Esophagus muscularis mucosa (tissue), 4 donors: ENCODE measurements around the gene EPB42. TPM values are rescaled to one million over a fixed set of nuclear protein-coding genes. Genes with fewer than 3 reads are reported as not detected.
"Not testable (repeated sequence)": the region's sequence is repeated elsewhere in the genome, so short reads cannot be mapped to it uniquely, and the experiment has no call there.

Experiments
- DNase-seq: peaks from one replicate; pipeline ENCODE4 v3.0.0-alpha.2; 2017; ENCODE audit errors: extremely low spot score
- H3K27ac ChIP-seq, 4 donors: fragments of 200-600 bp; sonication (generic); replicated peaks in 1 of 4; 1 replicate in 3 of 4; 2 replicates in 1 of 4; pipeline ENCODE4 v1.5.1; 2016 to 2019; ENCODE audit warnings: mild to moderate bottlenecking in 1 of 4
- H3K27me3 ChIP-seq, 4 donors: fragments of 200-600 bp; sonication (generic); one replicate each; pipeline versions ENCODE4 v1.5.1 to v1.6.0; 2016 to 2019
- H3K36me3 ChIP-seq, 4 donors: fragments of 200-600 bp; sonication (generic); one replicate each; pipeline ENCODE4 v1.5.1; 2016 to 2019
- H3K4me1 ChIP-seq, 4 donors: fragments of 200-600 bp; sonication (generic); one replicate each; pipeline ENCODE4 v1.5.1; 2016 to 2019
- H3K4me3 ChIP-seq, 4 donors: fragments of 200-600 bp; sonication (generic); 1 replicate in 2 of 4; 2 replicates in 2 of 4; pipeline ENCODE4 v1.5.1; 2016 to 2019; ENCODE audit warnings: mild to moderate bottlenecking in 4 of 4, moderate library complexity in 1 of 4
- H3K9me3 ChIP-seq, 4 donors: fragments of 200-600 bp; sonication (generic); 1 replicate in 3 of 4; 2 replicates in 1 of 4; pipeline ENCODE4 v1.5.1; 2016 to 2019
- CTCF ChIP-seq, 3 experiments: fragments of 200-600 bp in 2 of 3; fragments of 450-650 bp in 1 of 3; sonication (generic) in 2 of 3; IDR thresholded peaks; one replicate each; pipeline ENCODE4 v1.5.1; 2017 to 2019; ENCODE audit warnings: antibody characterized with exemption in 3 of 3, mild to moderate bottlenecking in 2 of 3, moderate library complexity in 1 of 3
- EP300 ChIP-seq: sonication (generic); formaldehyde crosslinking; IDR thresholded peaks from one replicate; pipeline ENCODE4 v1.6.1; 2017; ENCODE audit warnings: antibody characterized with exemption
- POLR2A ChIP-seq: fragments of 450-650 bp; IDR thresholded peaks from one replicate; pipeline ENCODE4 v1.6.1; 2017; ENCODE audit warnings: antibody characterized with exemption, moderate library complexity, mild to moderate bottlenecking, low read depth
- POLR2AphosphoS5 ChIP-seq, 2 donors: sonication (generic); formaldehyde crosslinking; IDR thresholded peaks; one replicate each; pipeline ENCODE4 v1.6.1; 2017; ENCODE audit warnings: antibody characterized with exemption in 2 of 2
- WGBS: methylation state at CpG from one replicate; pipeline ENCODE4 v1.1.5; 2018; 5-methylcytosine and 5-hydroxymethylcytosine counted together
- intact Hi-C: fragments of 100-400 bp; cut with DNase I; formaldehyde crosslinking; loops from one replicate; pipeline ENCODE4 v1.15.1; 2023
- total RNA-seq, 4 donors: library from RNA; depleted of rRNA; stranded (reverse); fragments of >200 nt; gene quantifications; one replicate each; pipeline versions ENCODE4 v1.1.0 to v1.2.1, GENCODE V29; 2016

Gene EPB42
- total RNA-seq, 4 donors from 2014 or later = 0.33 TPM; not detected in 3

GRCh38 chr15:43183270-43183669, 37.5 kb downstream of the EPB42 start:
- H3K36me3 ChIP-seq = peaks cover 0 to 32% (median 6%) of the 10 kb centered on the region in 4 donors

GRCh38 chr15:43177147-43177546, 43.7 kb downstream of the EPB42 start:
- H3K9me3 ChIP-seq, intact Hi-C loops, DNase-seq, H3K27me3 ChIP-seq, H3K27ac ChIP-seq, H3K4me3 ChIP-seq: not testable (repeated sequence)
- WGBS = 95% methylated on average over 2 of the region's 2 CpGs
- peaks cover 0 to 13% (median 9%) of the 10 kb centered on the region in 4 donors for H3K4me1 ChIP-seq
- peaks cover 0 to 62% (median 32%) of the 10 kb centered on the region in 4 donors for H3K36me3 ChIP-seq

More at GRCh38 chr15:43183270-43183669, 37.5 kb downstream of the EPB42 start:
- TF ChIP-seq POLR2A = no peak
- no peak for TF ChIP-seq POLR2AphosphoS5 (IDR thresholded peaks at IDR 0.05)
- TF ChIP-seq CTCF (IDR thresholded peaks at IDR 0.05) = no peak
- TF ChIP-seq EP300 = no peak
- no peaks in the 10 kb centered on the region for H3K27me3 ChIP-seq
- H3K4me1 ChIP-seq = peaks cover 22 to 48% (median 29%) of the 10 kb centered on the region in 4 donors
- intact Hi-C loops = loop anchor here (10.0 kb wide), 1 partner anchor 48 kb away; the partner anchor contains the start of gene TMEM62
- H3K9me3 ChIP-seq = no peaks in the 10 kb centered on the region
- no peak overlapping the region for H3K4me3 ChIP-seq
- H3K27ac ChIP-seq = no peak overlapping the region
- WGBS = 83% methylated on average over 3 of the region's 3 CpGs
- no peak for DNase-seq

- WGBS = 98% methylated on average over 17 of the region's 25 CpGs
- DNase-seq, H3K9me3 ChIP-seq, H3K4me3 ChIP-seq, H3K27me3 ChIP-seq, H3K27ac ChIP-seq, intact Hi-C loops, H3K4me1 ChIP-seq: not testable (repeated sequence)
- peaks cover 3 to 65% (median 36%) of the 10 kb centered on the region in 4 donors for H3K36me3 ChIP-seq
These were observed 45.0 kb downstream of the EPB42 start for GRCh38 chr15:43175656-43176309.

GRCh38 chr15:43169888-43170287, 50.9 kb downstream of the EPB42 start:
- TF ChIP-seq POLR2A = no peak
- no peak for TF ChIP-seq CTCF (IDR thresholded peaks at IDR 0.05)
- TF ChIP-seq EP300 = no peak
- no peak for TF ChIP-seq POLR2AphosphoS5 (IDR thresholded peaks at IDR 0.05)
- peaks cover 11 to 83% (median 39%) of the 10 kb centered on the region in 4 donors for H3K36me3 ChIP-seq
- H3K27me3 ChIP-seq = no peaks in the 10 kb centered on the region
- H3K4me3 ChIP-seq = no peak overlapping the region
- no peaks in the 10 kb centered on the region for H3K9me3 ChIP-seq
- WGBS = 93% methylated on average over 4 of the region's 4 CpGs
- DNase-seq = no peak
- no peak overlapping the region for H3K27ac ChIP-seq
- intact Hi-C loops = no loop called here
- peaks cover 6 to 10% (median 8%) of the 10 kb centered on the region in 4 donors for H3K4me1 ChIP-seq

- no peaks in the 10 kb centered on the region for H3K9me3 ChIP-seq
- peaks cover 18 to 83% (median 43%) of the 10 kb centered on the region in 4 donors for H3K36me3 ChIP-seq
- no peak for DNase-seq
- 58% methylated on average over 1 of the region's 2 CpGs for WGBS
- H3K4me3 ChIP-seq = no peak overlapping the region
- peak overlapping the region in 2 of 4 donors; percentile 1 to 25 for H3K27ac ChIP-seq
- no peak for TF ChIP-seq POLR2AphosphoS5 (IDR thresholded peaks at IDR 0.05)
- no peak for TF ChIP-seq EP300
- no peak for TF ChIP-seq CTCF (IDR thresholded peaks at IDR 0.05)
- TF ChIP-seq POLR2A = no peak
- H3K27me3 ChIP-seq = no peaks in the 10 kb centered on the region
- H3K4me1 ChIP-seq = peaks cover 6 to 10% (median 8%) of the 10 kb centered on the region in 4 donors
- intact Hi-C loops = no loop called here
These were observed 52.4 kb downstream of the EPB42 start for GRCh38 chr15:43168192-43169107.

- intact Hi-C loops = not testable (repeated sequence)
These were observed 53.6 kb downstream of the EPB42 start for GRCh38 chr15:43167261-43167660.

More at GRCh38 chr15:43167261-43167660, 53.6 kb downstream of the EPB42 start:
- Histone ChIP-seq H3K36me3 (peaks cover 18 to 85% (median 39%) of the 10 kb centered on the region in 4 donors), H3K4me1 (peaks cover 6 to 10% (median 8%) of the 10 kb centered on the region in 4 donors)
- H3K4me3 ChIP-seq, DNase-seq, H3K27me3 ChIP-seq, H3K9me3 ChIP-seq, H3K27ac ChIP-seq: not testable (repeated sequence)
- 94% methylated on average over 7 of the region's 28 CpGs for WGBS
